Panc1 (cell line): Measurements from ENCODE around the gene SPACA7. TPM values are rescaled to one million over a fixed set of nuclear protein-coding genes. Genes with fewer than 3 reads are reported as not detected.
A peak's percentile ranks its signal among the peaks of the same experiment; 100 is the strongest.

Experiments used
- ATAC-seq: fragments of 200-7000 bp; cut with Tn5 transposase; 2 replicates; pipeline ENCODE4 v1.9.1; 2020; ENCODE audit warnings: mild to moderate bottlenecking, moderate library complexity
- BruUV-seq: library from RNA; stranded (reverse); fragments of 400-500 nt; replicated peaks from 2 replicates; lab custom pipeline; 2021; lab: Mats Ljungman, UMichigan
- CTCF ChIA-PET: fragments of 300-600 bp; sonication (Branson Sonifier 250); formaldehyde crosslinking; loops from one replicate; lab custom pipeline; 2022; ENCODE audit warnings: antibody characterized with exemption; lab: Charles Lee
- POLR2A ChIA-PET: fragments of 300-600 bp; sonication (Branson Sonifier 250); formaldehyde crosslinking; loops from one replicate; lab custom pipeline; 2022; ENCODE audit warnings: antibody characterized with exemption; lab: Charles Lee
- DNase-seq: peaks from one replicate; pipeline ENCODE4 v3.0.0-alpha.2; 2010; ENCODE audit warnings: low read depth, low spot score
- H3K27ac ChIP-seq: 2 replicates; pipeline ENCODE4 v1.5.1; 2011; ENCODE audit warnings: mild to moderate bottlenecking, low read length, inconsistent platforms
- H3K27me3 ChIP-seq: fragments of 200-500 bp; sonication (Bioruptor generic); 2 replicates; pipeline ENCODE4 v1.6.0; 2014; ENCODE audit warnings: low read length, inconsistent platforms; ENCODE audit not compliant: control insufficient read depth, insufficient read depth
- H3K36me3 ChIP-seq: fragments of 200-500 bp; sonication (Bioruptor generic); 2 replicates; pipeline ENCODE4 v1.5.1; 2014; ENCODE audit warnings: inconsistent platforms, mild to moderate bottlenecking, low read length, moderate library complexity; ENCODE audit not compliant: control insufficient read depth, insufficient read depth
- H3K4me1 ChIP-seq: 2 replicates; pipeline ENCODE4 v1.5.1; 2011; ENCODE audit warnings: inconsistent platforms, mild to moderate bottlenecking, low read length, moderate library complexity; ENCODE audit not compliant: control insufficient read depth, insufficient read depth
- H3K4me3 ChIP-seq, 2 experiments: 2 replicates each; pipeline ENCODE4 v1.5.1; 2011 to 2012; ENCODE audit warnings: low read depth in 2 of 2, low read length in 2 of 2, mild to moderate bottlenecking in 2 of 2, inconsistent platforms in 1 of 2, moderate library complexity in 1 of 2
- H3K9me3 ChIP-seq: fragments of 200-500 bp; sonication (Bioruptor generic); 2 replicates; pipeline ENCODE4 v1.5.1; 2014; ENCODE audit warnings: low read depth, mild to moderate bottlenecking, inconsistent platforms, low read length, moderate library complexity; ENCODE audit not compliant: control insufficient read depth, insufficient read depth
- POLR2AphosphoS5 ChIP-seq: IDR thresholded peaks from 2 replicates; pipeline ENCODE4 v1.6.1; 2012; ENCODE audit warnings: mild to moderate bottlenecking, low read depth, low read length, moderate library complexity
- SIN3A ChIP-seq: IDR thresholded peaks from 2 replicates; pipeline ENCODE4 v1.6.1; 2012; ENCODE audit warnings: low read depth, mild to moderate bottlenecking, low read length, moderate library complexity, borderline replicate concordance; ENCODE audit not compliant: insufficient read depth
- TCF7L2 ChIP-seq: IDR thresholded peaks from 2 replicates; pipeline ENCODE4 v1.6.1; 2011; ENCODE audit warnings: mild to moderate bottlenecking, low read depth, low read length, inconsistent platforms
- in situ Hi-C: cut with HindIII; loops from 2 replicates; pipeline ENCODE4 v1.10.0; 2016; ENCODE audit warnings: low sequenced_read_pairs, low pct_unique_long_range_greater_than_20kb
- intact Hi-C: fragments of 100-400 bp; cut with micrococcal nuclease; formaldehyde crosslinking; loops from one replicate; pipeline ENCODE4 v1.10.0; 2022; ENCODE audit not compliant: unreplicated experiment
- total RNA-seq: library from RNA; stranded (reverse); gene quantifications from one replicate; pipeline ENCODE4 v1.2.1, GENCODE V29; 2021; ENCODE audit not compliant: unreplicated experiment
- TF ChIP-seq, protein P1 (sequence below): fragments of 450-650 bp; IDR thresholded peaks from 2 replicates; pipeline ENCODE4 v1.5.1; 2017; ENCODE audit warnings: mild to moderate bottlenecking
- TF ChIP-seq, protein P2 (sequence below), 2 experiments: IDR thresholded peaks; 2 replicates each; pipeline ENCODE4 v1.6.1; 2011 to 2012; ENCODE audit warnings: low read depth in 2 of 2, control low read depth in 1 of 2, low read length in 1 of 2, mild to moderate bottlenecking in 1 of 2, moderate library complexity in 1 of 2; ENCODE audit not compliant: insufficient read depth in 1 of 2

Gene SPACA7
- total RNA-seq, 1 experiment from 2014 or later, result not detected

DNA sequence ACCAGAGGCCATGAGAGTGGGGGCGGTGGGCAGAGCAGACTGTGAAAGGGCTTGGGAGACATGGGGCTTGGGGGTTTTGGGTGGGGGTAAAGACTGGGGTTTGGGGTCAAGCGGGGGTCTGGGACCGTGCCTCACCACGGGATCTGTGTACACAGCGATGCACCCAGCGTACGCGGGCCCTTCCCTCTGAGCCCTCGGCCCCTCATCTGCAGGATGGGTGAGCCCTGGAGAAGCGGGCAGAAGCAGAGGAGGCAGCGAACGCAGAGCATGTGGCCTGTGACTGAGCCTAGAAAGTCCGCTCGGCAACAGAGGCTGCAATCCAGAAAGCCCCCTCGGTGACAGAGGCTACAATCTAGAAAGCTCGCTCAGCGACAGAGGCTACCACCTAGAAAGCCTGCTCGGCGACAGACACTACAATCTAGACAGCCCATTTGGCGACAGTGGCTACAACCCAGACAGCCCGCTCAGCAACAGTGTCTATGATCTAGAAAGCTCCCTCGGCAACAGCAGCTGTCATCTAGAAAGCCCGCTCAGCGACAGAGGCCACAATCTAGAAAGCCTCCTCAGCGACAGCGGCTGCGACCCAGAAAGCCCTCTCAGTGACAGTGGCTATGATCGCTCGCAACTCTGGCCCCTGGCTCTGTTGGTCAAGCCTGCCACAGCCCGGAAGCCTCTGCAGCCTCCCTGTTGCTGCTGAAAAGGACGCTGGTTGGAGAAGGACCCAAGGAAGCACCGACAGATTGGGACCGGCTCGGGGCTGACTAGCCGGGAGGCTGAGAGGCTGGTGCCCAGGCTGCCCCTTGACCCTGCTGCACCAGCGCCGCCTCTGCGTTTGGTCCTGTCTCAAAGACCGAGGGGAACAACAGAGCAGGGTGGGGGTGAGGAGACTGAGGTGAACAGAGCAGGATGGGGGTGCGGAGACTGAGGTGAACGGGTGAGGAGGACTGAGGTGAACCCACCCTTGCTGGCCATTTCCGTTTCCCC lies 68.6 kb downstream of the SPACA7 start:
- BruUV-seq, result no TSS peak
- Histone ChIP-seq H3K27ac (no peak overlapping the region), H3K4me3 (no peak overlapping the region), H3K27me3 (no peaks in the 10 kb centered on the region), H3K9me3 (no peaks in the 10 kb centered on the region), H3K36me3 (no peaks in the 10 kb centered on the region), H3K4me1 (no peaks in the 10 kb centered on the region)
- TF ChIP-seq POLR2AphosphoS5 (no peak), SIN3A (no peak), TCF7L2 (no peak)
- TF ChIP-seq, protein P1, sequence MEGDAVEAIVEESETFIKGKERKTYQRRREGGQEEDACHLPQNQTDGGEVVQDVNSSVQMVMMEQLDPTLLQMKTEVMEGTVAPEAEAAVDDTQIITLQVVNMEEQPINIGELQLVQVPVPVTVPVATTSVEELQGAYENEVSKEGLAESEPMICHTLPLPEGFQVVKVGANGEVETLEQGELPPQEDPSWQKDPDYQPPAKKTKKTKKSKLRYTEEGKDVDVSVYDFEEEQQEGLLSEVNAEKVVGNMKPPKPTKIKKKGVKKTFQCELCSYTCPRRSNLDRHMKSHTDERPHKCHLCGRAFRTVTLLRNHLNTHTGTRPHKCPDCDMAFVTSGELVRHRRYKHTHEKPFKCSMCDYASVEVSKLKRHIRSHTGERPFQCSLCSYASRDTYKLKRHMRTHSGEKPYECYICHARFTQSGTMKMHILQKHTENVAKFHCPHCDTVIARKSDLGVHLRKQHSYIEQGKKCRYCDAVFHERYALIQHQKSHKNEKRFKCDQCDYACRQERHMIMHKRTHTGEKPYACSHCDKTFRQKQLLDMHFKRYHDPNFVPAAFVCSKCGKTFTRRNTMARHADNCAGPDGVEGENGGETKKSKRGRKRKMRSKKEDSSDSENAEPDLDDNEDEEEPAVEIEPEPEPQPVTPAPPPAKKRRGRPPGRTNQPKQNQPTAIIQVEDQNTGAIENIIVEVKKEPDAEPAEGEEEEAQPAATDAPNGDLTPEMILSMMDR, result no peak
- TF ChIP-seq, protein P2, sequence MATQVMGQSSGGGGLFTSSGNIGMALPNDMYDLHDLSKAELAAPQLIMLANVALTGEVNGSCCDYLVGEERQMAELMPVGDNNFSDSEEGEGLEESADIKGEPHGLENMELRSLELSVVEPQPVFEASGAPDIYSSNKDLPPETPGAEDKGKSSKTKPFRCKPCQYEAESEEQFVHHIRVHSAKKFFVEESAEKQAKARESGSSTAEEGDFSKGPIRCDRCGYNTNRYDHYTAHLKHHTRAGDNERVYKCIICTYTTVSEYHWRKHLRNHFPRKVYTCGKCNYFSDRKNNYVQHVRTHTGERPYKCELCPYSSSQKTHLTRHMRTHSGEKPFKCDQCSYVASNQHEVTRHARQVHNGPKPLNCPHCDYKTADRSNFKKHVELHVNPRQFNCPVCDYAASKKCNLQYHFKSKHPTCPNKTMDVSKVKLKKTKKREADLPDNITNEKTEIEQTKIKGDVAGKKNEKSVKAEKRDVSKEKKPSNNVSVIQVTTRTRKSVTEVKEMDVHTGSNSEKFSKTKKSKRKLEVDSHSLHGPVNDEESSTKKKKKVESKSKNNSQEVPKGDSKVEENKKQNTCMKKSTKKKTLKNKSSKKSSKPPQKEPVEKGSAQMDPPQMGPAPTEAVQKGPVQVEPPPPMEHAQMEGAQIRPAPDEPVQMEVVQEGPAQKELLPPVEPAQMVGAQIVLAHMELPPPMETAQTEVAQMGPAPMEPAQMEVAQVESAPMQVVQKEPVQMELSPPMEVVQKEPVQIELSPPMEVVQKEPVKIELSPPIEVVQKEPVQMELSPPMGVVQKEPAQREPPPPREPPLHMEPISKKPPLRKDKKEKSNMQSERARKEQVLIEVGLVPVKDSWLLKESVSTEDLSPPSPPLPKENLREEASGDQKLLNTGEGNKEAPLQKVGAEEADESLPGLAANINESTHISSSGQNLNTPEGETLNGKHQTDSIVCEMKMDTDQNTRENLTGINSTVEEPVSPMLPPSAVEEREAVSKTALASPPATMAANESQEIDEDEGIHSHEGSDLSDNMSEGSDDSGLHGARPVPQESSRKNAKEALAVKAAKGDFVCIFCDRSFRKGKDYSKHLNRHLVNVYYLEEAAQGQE (IDR thresholded peaks at IDR 0.05; ENCODE audit: insufficient read depth in 1 of 2, low read depth in 2 of 2, low read length in 1 of 2), result no peak
- ATAC-seq (0 out of 2 replicates have a peak, but pooled peaks have one; percentile 35), DNase-seq (no peak)
- intact Hi-C loops, result loop anchor here (5.0 to 10.0 kb wide), 2 partner anchors 90 to 972 kb away; no protein-coding TSS in a partner anchor
- POLR2A ChIA-PET, result no interaction called here
- in situ Hi-C loops, result no loop called here
- CTCF ChIA-PET, result interaction anchor here (0.6 to 1.0 kb wide), 2 partner anchors 970 to 1143 kb away, joined by 3 read pairs; no protein-coding TSS in a partner anchor

DNA sequence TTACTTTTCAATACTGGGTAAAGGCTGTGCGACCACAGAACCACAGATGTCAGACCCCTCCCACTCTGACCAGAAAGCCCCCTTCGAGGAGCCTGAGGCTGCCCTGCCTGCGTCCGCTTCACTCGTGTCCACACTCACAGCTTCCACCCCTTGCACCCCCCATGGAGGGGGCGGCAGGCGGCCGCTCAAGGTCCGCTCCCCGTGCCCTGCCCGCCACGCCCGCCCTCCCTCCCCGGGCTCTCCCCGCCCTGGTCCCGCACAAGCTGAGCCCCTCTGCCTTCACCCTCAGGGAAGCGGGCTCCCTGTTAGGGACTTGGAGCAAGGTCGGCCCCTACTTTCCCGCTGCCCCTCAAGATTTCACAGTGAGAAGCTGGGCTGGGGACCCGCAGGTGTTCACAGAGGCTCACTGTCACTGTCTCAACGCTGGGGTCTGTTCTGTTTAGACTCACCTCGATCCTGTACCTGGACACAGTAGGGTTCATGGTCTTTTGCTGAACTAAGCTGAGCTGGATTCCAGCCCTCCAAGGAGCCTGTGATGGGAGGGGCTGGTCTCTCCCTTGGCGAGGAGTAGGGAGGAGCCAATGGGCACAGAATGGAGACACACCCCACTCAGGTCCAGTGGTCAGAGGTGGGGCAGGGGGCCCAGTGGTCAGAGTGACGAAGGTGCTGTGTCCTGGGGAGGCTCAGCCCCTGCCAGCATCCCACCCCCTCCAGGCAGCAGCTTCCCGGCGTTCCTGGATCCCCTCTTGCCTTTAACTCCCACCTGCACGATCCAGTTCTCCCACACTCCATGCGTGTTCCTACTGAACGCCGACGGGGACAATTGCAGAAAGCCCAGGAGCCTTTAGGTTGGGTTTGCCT lies 69.5 kb downstream of the SPACA7 start:
- in situ Hi-C loops (no loop called here), intact Hi-C loops (loop anchor here (10.0 kb wide), 1 partner anchor 91 kb away; no protein-coding TSS in a partner anchor)
- ATAC-seq, result no peak
- Histone ChIP-seq H3K36me3 (no peaks in the 10 kb centered on the region), H3K4me3 (no peak overlapping the region), H3K4me1 (no peaks in the 10 kb centered on the region), H3K9me3 (no peaks in the 10 kb centered on the region), H3K27ac (no peak overlapping the region), H3K27me3 (no peaks in the 10 kb centered on the region)
- no TSS peak for BruUV-seq
- ChIA-PET POLR2A (no interaction called here), CTCF (no interaction called here)
- TF ChIP-seq, protein P2 (IDR thresholded peaks at IDR 0.05; ENCODE audit: insufficient read depth in 1 of 2, low read depth in 2 of 2, low read length in 1 of 2), result no peak
- TF ChIP-seq, protein P1, result no peak
- TF ChIP-seq POLR2AphosphoS5, result no peak
- TF ChIP-seq SIN3A, result no peak
- TF ChIP-seq TCF7L2, result no peak
- DNase-seq, result no peak
